HG03571 (cell line): ENCODE results near the gene PODXL2.

ENCODE experiments used
- ATAC-seq: cut with Tn5 transposase; IDR thresholded peaks from one replicate; pipeline ENCODE4 v1.9.1; 2021; ENCODE audit not compliant: unreplicated experiment

The PODXL2 gene

DNA sequence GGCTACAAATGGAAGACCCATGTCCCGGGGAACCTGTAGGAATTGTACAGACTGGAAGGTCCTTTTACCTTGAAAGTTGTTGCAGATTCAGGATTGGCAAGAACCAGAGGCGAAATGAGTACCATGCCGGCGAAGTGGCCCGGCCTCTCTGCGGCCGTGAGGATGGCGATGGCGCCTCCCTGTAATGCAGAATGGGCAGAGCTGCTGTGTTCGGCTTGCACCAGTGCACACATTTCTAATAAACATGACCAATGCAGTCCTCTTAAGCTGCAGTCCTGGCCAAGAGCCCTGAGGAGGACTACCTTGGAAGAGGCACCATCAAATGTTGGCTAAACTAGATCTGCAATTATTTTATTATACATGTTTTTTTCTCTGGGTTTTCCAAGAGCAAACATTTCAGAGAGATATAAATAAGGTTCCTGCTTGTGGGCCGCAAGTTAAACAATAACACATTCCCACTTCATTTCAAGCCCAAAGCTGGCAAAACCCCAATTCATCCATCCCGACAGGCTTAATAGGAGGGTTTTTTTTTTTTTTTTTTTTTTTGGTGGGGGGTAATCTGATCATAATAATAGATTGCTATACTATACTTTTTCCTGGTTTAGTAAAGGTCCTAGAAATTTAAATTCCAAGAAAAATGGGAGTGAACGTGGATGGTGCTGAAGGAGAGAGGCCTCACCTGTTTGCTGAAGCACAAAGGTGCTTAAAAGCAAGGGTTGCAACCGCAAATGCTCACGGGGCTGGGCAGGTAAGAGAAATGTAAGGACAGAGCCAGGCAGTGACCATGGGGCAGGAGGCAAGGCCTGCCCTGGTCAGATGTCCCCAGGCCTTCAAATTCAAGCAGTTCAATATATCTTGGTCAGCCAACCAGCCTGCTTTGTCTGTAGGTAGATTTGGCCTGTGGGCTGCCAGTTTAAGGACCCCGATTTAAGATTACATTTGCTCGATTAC lies 92.3 kb downstream of the PODXL2 start:
- ATAC-seq, result no peak

DNA sequence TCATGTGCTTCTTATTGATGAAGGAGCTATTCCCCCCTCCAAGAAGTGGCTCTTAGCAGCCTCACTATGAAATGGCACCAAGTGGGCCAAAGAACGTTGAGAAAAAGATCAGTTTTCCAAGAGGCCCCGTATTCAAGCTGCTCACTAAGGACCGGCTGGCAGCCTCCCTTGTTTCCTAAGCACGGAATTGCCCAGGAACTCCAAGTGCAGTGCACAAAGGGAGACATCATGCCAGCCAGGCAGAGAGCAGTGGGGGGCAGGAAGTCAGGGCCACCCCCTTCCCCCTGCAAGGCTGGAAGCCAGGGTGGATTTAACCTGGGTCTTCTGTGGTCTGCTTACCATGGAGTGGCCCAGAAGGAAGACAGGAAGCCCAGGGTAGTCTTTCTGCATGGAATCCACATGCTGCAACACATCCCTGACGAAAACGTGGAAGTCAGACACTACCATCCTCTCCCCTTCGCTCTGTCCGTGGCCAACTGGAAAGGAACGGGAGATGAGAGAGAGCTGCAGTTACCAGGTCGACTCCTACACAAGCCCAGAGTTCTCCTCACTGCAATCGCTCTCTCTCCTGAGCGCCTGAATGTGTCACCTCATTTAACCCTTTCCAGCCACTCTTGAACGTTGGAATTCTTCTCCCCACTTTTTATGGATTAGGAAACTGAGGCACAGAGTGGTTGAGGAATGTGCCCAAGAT lies 93.3 kb downstream of the PODXL2 start:
- no peak for ATAC-seq
